ENCODE data around the gene TMEM132D.

TMEM132D gene

GRCh38 chr12:129279771-129280170 lies 624.1 kb downstream of the TMEM132D start:
- no peak for TF ChIP-seq GATA3 (IDR thresholded peaks at IDR 0.05; ENCODE audit: low read depth, low read length)
- TF ChIP-seq GATA2 (IDR thresholded peaks at IDR 0.05; ENCODE audit: low read depth, low read length), result no peak

GRCh38 chr12:129276361-129277060 lies 627.3 kb downstream of the TMEM132D start:
- no peak for TF ChIP-seq GATA3 (IDR thresholded peaks at IDR 0.05; ENCODE audit: low read depth, low read length)
- TF ChIP-seq GATA2 (IDR thresholded peaks at IDR 0.05; ENCODE audit: low read depth, low read length), result no peak

GRCh38 chr12:129269756-129270495 lies 633.9 kb downstream of the TMEM132D start:
- no peak for TF ChIP-seq GATA3 (IDR thresholded peaks at IDR 0.05; ENCODE audit: low read depth, low read length)
- no peak for TF ChIP-seq GATA2 (IDR thresholded peaks at IDR 0.05; ENCODE audit: low read depth, low read length)

- TF ChIP-seq GATA3 (IDR thresholded peaks at IDR 0.05; ENCODE audit: low read depth, low read length) (no peak), GATA2 (IDR thresholded peaks at IDR 0.05; ENCODE audit: low read depth, low read length) (no peak)
These were observed 645.0 kb downstream of the TMEM132D start for GRCh38 chr12:129258781-129259318.

- no peak for TF ChIP-seq GATA3 (IDR thresholded peaks at IDR 0.05; ENCODE audit: low read depth, low read length)
- no peak for TF ChIP-seq GATA2 (IDR thresholded peaks at IDR 0.05; ENCODE audit: low read depth, low read length)
These were observed 646.3 kb downstream of the TMEM132D start for GRCh38 chr12:129257524-129257923.

GRCh38 chr12:129246630-129247029 lies 657.2 kb downstream of the TMEM132D start:
- TF ChIP-seq GATA2 (IDR thresholded peaks at IDR 0.05; ENCODE audit: low read depth, low read length), result no peak

GRCh38 chr12:129245769-129246168 lies 658.1 kb downstream of the TMEM132D start:
- no peak for TF ChIP-seq GATA3 (IDR thresholded peaks at IDR 0.05; ENCODE audit: low read depth, low read length)
- no peak for TF ChIP-seq GATA2 (IDR thresholded peaks at IDR 0.05; ENCODE audit: low read depth, low read length)

GRCh38 chr12:129241852-129242251 lies 662.0 kb downstream of the TMEM132D start:
- TF ChIP-seq GATA2 (IDR thresholded peaks at IDR 0.05; ENCODE audit: low read depth, low read length) (no peak), GATA3 (IDR thresholded peaks at IDR 0.05; ENCODE audit: low read depth, low read length) (no peak)

- TF ChIP-seq GATA2 (IDR thresholded peaks at IDR 0.05; ENCODE audit: low read depth, low read length) (no peak), GATA3 (IDR thresholded peaks at IDR 0.05; ENCODE audit: low read depth, low read length) (no peak)
These were observed 665.9 kb downstream of the TMEM132D start for GRCh38 chr12:129237881-129238280.

- TF ChIP-seq GATA2 (IDR thresholded peaks at IDR 0.05; ENCODE audit: low read depth, low read length) (no peak), GATA3 (IDR thresholded peaks at IDR 0.05; ENCODE audit: low read depth, low read length) (no peak)
These were observed 669.6 kb downstream of the TMEM132D start for GRCh38 chr12:129234209-129234608.

- TF ChIP-seq GATA2 (IDR thresholded peaks at IDR 0.05; ENCODE audit: low read depth, low read length) (no peak), GATA3 (IDR thresholded peaks at IDR 0.05; ENCODE audit: low read depth, low read length) (no peak)
These were observed 672.3 kb downstream of the TMEM132D start for GRCh38 chr12:129231491-129231890.

GRCh38 chr12:129230995-129231394 lies 672.8 kb downstream of the TMEM132D start:
- no peak for TF ChIP-seq GATA2 (IDR thresholded peaks at IDR 0.05; ENCODE audit: low read depth, low read length)
- no peak for TF ChIP-seq GATA3 (IDR thresholded peaks at IDR 0.05; ENCODE audit: low read depth, low read length)

GRCh38 chr12:129226851-129227250 lies 677.0 kb downstream of the TMEM132D start:
- TF ChIP-seq GATA2 (IDR thresholded peaks at IDR 0.05; ENCODE audit: low read depth, low read length), result no peak
- TF ChIP-seq GATA3 (IDR thresholded peaks at IDR 0.05; ENCODE audit: low read depth, low read length), result no peak

GRCh38 chr12:129226005-129226404 lies 677.8 kb downstream of the TMEM132D start:
- TF ChIP-seq GATA2 (IDR thresholded peaks at IDR 0.05; ENCODE audit: low read depth, low read length) (no peak), GATA3 (IDR thresholded peaks at IDR 0.05; ENCODE audit: low read depth, low read length) (no peak)

GRCh38 chr12:129215556-129215955 lies 688.3 kb downstream of the TMEM132D start:
- TF ChIP-seq GATA2 (IDR thresholded peaks at IDR 0.05; ENCODE audit: low read depth, low read length) (no peak), GATA3 (IDR thresholded peaks at IDR 0.05; ENCODE audit: low read depth, low read length) (no peak)
